Fibroblast of pulmonary artery (primary cell): ENCODE measurements around the gene MAP2.

ENCODE experiments used
- DNase-seq: peaks from one replicate; pipeline ENCODE4 v3.0.0-alpha.2; 2010; ENCODE audit warnings: low read depth
- H3K4me3 ChIP-seq: replicated peaks from 2 replicates; pipeline ENCODE4 v1.5.1; 2011; ENCODE audit warnings: low read depth, mild to moderate bottlenecking, control low read depth, low read length, moderate library complexity
- TF ChIP-seq, protein P1 (sequence below): IDR thresholded peaks from 2 replicates; pipeline ENCODE4 v1.5.1; 2011; ENCODE audit warnings: mild to moderate bottlenecking, control low read depth, low read length, inconsistent platforms; ENCODE audit errors: missing control alignments

Gene MAP2

DNA sequence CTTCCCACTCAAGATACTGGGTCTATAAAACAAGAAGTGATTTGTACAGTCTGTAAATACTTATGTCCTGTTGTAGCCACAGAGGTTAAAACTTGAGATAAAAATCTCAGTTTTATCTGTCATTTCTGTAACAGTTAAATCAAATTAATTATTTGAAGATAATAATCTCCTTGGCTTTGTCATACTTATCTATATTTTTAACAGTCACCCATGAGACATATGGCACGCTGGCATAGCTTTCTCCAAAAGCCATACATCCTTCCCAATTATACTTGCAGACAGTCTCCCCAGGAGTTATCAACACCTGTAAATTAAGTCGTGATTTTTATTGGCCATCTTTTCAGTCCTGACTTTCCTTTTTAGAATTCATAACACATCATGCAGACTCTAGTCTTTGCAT, 278.9 kb downstream of the MAP2 start:
- no peak for DNase-seq
- no peak overlapping the region for H3K4me3 ChIP-seq
- TF ChIP-seq, protein P1, sequence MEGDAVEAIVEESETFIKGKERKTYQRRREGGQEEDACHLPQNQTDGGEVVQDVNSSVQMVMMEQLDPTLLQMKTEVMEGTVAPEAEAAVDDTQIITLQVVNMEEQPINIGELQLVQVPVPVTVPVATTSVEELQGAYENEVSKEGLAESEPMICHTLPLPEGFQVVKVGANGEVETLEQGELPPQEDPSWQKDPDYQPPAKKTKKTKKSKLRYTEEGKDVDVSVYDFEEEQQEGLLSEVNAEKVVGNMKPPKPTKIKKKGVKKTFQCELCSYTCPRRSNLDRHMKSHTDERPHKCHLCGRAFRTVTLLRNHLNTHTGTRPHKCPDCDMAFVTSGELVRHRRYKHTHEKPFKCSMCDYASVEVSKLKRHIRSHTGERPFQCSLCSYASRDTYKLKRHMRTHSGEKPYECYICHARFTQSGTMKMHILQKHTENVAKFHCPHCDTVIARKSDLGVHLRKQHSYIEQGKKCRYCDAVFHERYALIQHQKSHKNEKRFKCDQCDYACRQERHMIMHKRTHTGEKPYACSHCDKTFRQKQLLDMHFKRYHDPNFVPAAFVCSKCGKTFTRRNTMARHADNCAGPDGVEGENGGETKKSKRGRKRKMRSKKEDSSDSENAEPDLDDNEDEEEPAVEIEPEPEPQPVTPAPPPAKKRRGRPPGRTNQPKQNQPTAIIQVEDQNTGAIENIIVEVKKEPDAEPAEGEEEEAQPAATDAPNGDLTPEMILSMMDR, result no peak

DNA sequence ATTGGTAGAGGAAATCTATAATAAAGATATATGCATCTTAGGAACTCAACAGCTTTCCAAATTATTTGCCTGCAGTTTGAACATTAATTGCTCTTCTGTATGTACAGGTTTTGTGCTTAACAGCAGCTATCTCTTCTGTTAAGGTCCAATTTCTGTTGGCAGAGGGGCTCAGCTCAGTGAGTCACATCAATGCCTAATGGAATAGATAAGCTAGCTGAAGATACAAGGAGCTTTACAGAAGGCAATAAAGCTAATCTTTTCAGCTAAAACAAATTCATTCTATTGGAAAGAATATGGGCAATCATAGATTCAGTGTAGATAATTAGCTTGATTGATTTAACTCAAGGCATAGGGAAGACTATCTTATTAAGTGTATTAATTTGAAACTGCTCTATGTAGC, 289.4 kb downstream of the MAP2 start:
- TF ChIP-seq, protein P1, result no peak
- DNase-seq, result no peak
- H3K4me3 ChIP-seq, result no peak overlapping the region

DNA sequence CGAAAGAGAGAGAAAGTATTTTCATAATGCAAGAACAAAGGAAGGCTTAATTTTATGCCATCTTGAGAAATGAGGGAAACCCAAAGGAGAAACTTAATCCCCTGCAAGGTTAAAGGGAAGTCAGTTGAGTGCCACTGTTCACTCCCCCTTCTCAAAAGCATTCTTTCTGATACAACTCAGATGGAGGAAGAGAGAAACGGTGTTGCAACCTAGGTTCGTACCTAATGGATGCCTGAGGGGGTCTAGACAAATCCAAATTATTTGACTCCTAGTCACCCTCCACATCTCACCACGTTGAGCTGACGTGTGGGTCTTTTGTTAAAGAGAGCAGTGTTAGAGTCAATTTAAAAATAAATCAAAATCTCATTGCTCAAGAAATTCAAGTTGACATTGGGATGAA, 295.2 kb downstream of the MAP2 start:
- TF ChIP-seq, protein P1, result no peak
- H3K4me3 ChIP-seq, result no peak overlapping the region
- no peak for DNase-seq

DNA sequence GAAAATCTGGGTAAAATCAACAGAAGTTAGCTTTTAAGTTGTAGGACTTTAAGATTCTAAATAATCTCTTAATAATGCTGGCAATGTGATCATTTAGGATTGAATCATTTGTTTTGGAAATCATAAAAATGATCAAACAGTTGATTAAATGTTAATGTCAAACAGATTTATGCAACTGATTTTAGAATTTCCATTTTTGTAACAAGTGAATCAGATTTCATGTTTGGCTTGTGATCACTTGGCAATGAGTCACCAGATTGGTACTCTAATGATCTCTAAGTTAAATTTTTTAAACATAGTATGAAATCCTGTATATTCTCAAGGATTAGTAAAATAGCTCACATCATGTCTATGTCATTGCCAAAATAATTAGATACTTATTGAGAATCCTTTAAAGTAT, 297.6 kb downstream of the MAP2 start:
- peak; percentile 7 for DNase-seq
- TF ChIP-seq, protein P1, result no peak
- no peak overlapping the region for H3K4me3 ChIP-seq

DNA sequence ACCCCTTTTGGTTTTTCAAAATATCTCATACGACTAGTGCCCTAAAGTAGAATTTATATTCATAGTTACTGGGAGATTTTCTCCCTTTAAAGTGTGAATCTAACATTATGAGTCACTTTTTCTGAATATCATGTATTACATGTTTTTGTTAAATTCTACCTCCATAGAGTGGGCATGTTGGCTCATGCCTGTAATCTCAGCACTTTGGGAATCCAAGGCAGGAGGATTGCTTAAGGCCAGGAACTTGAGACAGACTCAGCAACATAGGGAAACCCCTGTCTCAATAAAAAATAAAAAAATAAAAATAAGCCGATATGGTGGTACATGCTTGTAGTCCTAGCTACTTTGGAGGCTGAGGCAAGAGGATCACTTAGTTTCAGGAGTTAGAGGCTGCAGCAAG, 302.5 kb downstream of the MAP2 start:
- DNase-seq, result no peak
- no peak overlapping the region for H3K4me3 ChIP-seq
- TF ChIP-seq, protein P1, result no peak

GRCh38 chr2:209727077-209727476, 303.2 kb downstream of the MAP2 start:
- TF ChIP-seq, protein P1, result no peak
- H3K4me3 ChIP-seq, result no peak overlapping the region
- no peak for DNase-seq

DNA sequence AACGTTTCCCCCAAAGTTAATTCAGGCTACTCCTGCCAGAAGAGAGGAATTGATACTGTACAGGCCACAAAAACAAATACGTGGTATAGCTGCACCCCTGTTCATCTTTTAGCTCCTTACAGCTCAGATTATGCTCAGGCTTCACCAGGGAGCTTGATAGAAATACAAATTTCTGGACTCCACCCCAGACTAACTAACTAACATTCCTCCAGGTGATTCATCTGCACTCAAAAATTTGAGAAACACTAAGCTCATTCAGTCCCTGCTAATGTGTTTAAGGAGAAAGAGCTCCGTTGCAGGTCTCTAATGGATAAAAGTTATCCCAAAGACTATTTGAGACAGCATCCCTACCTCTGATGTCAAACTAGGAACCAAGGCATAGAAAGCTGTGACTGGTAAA, 311.0 kb downstream of the MAP2 start:
- no peak for DNase-seq

More for the DNA sequence above, 311.0 kb downstream of the MAP2 start:
- TF ChIP-seq, protein P1, result no peak
- no peak overlapping the region for H3K4me3 ChIP-seq
